PC-3 (cell line): ENCODE results near the gene CTRB1. TPM values are rescaled to one million over a fixed set of nuclear protein-coding genes. Genes with fewer than 3 reads are reported as not detected.

Experiments
- ATAC-seq: fragments of 200-7000 bp; cut with Tn5 transposase; 2 replicates; pipeline ENCODE4 v1.9.1; 2020; ENCODE audit warnings: mild to moderate bottlenecking, moderate library complexity
- BruUV-seq: library from RNA; stranded (reverse); fragments of 400-500 nt; replicated peaks from 2 replicates; lab custom pipeline; 2021; lab: Mats Ljungman, UMichigan
- CTCF ChIA-PET: fragments of 300-600 bp; sonication (Branson Sonifier 250); formaldehyde crosslinking; loops from one replicate; lab custom pipeline; 2022; ENCODE audit warnings: antibody characterized with exemption; lab: Charles Lee
- POLR2A ChIA-PET: fragments of 300-600 bp; sonication (Branson Sonifier 250); formaldehyde crosslinking; loops from one replicate; lab custom pipeline; 2022; ENCODE audit warnings: antibody characterized with exemption; ENCODE audit not compliant: unreplicated experiment; lab: Charles Lee
- DNase-seq: peaks from one replicate; pipeline ENCODE4 v3.0.0-alpha.2; 2015
- H2AFZ ChIP-seq: fragments of 300-600 bp; sonication (generic); 2 replicates; pipeline ENCODE4 v1.6.0; 2016; ENCODE audit warnings: antibody characterized with exemption, low read length
- H3F3A ChIP-seq: fragments of 300-600 bp; sonication (generic); one replicate; pipeline ENCODE4 v1.6.0; 2017; ENCODE audit warnings: antibody characterized with exemption, low read length, control low read depth, mild to moderate bottlenecking; ENCODE audit not compliant: unreplicated experiment
- H3K27ac ChIP-seq: fragments of 300-600 bp; sonication (generic); 2 replicates; pipeline ENCODE4 v1.5.1; 2016; ENCODE audit warnings: mild to moderate bottlenecking, low read length
- H3K27me3 ChIP-seq: fragments of 300-600 bp; sonication (generic); 2 replicates; pipeline ENCODE4 v1.6.1; 2016; ENCODE audit warnings: low read length, mixed read lengths
- H3K36me3 ChIP-seq: fragments of 300-600 bp; sonication (generic); 2 replicates; pipeline ENCODE4 v1.6.1; 2016; ENCODE audit warnings: low read depth, mixed run types, low read length, mixed read lengths
- H3K4me1 ChIP-seq: fragments of 300-600 bp; sonication (generic); 2 replicates; pipeline ENCODE4 v1.5.1; 2016; ENCODE audit warnings: low read length; ENCODE audit not compliant: insufficient read depth
- H3K4me2 ChIP-seq: fragments of 300-600 bp; sonication (generic); 2 replicates; pipeline ENCODE4 v1.6.0; 2016; ENCODE audit warnings: low read length
- H3K4me3 ChIP-seq: fragments of 300-600 bp; sonication (generic); 2 replicates; pipeline ENCODE4 v1.5.1; 2016; ENCODE audit warnings: mild to moderate bottlenecking, low read length, mixed read lengths
- H3K79me2 ChIP-seq: fragments of 300-600 bp; sonication (generic); 2 replicates; pipeline ENCODE4 v1.6.1; 2017; ENCODE audit warnings: low read length, mixed read lengths
- H3K9ac ChIP-seq: fragments of 300-600 bp; sonication (generic); 2 replicates; pipeline ENCODE4 v1.6.0; 2016; ENCODE audit warnings: mild to moderate bottlenecking, low read length
- H3K9me2 ChIP-seq: fragments of 300-600 bp; sonication (generic); replicated peaks from 2 replicates; pipeline ENCODE4 v1.6.1; 2016; ENCODE audit warnings: mixed run types, low read length, mixed read lengths
- H3K9me3 ChIP-seq: fragments of 300-600 bp; sonication (generic); 2 replicates; pipeline ENCODE4 v1.6.1; 2016; ENCODE audit warnings: low read length, mixed read lengths
- H4K20me1 ChIP-seq: fragments of 300-600 bp; sonication (generic); 2 replicates; pipeline ENCODE4 v1.6.1; 2016; ENCODE audit warnings: low read length, mixed read lengths
- EZH2 ChIP-seq: fragments of 300-600 bp; sonication (generic); IDR thresholded peaks from one replicate; pipeline ENCODE4 v1.6.1; 2017; ENCODE audit warnings: antibody characterized with exemption, mild to moderate bottlenecking, low read length; ENCODE audit not compliant: unreplicated experiment
- EZH2phosphoT487 ChIP-seq: fragments of 300-600 bp; sonication (generic); IDR thresholded peaks from 2 replicates; pipeline ENCODE4 v1.6.1; 2018; ENCODE audit warnings: mild to moderate bottlenecking, antibody characterized with exemption, low read length, borderline replicate concordance
- intact Hi-C: fragments of 100-400 bp; cut with micrococcal nuclease; formaldehyde crosslinking; loops from 2 replicates; pipeline ENCODE4 v1.9.0; 2023
- total RNA-seq: library from RNA; depleted of rRNA; stranded (reverse); fragments of >200 nt; gene quantifications from 2 replicates; pipeline ENCODE4 v1.2.3, GENCODE V29; 2014
- TF ChIP-seq, protein P1 (sequence below): fragments of 300-600 bp; sonication (generic); conservative IDR thresholded peaks from 2 replicates; pipeline ENCODE4 v1.5.1; 2017; ENCODE audit warnings: antibody characterized with exemption, low read depth, mild to moderate bottlenecking, low read length

The CTRB1 gene
- total RNA-seq, 1 experiment from 2014 or later: not detected

DNA sequence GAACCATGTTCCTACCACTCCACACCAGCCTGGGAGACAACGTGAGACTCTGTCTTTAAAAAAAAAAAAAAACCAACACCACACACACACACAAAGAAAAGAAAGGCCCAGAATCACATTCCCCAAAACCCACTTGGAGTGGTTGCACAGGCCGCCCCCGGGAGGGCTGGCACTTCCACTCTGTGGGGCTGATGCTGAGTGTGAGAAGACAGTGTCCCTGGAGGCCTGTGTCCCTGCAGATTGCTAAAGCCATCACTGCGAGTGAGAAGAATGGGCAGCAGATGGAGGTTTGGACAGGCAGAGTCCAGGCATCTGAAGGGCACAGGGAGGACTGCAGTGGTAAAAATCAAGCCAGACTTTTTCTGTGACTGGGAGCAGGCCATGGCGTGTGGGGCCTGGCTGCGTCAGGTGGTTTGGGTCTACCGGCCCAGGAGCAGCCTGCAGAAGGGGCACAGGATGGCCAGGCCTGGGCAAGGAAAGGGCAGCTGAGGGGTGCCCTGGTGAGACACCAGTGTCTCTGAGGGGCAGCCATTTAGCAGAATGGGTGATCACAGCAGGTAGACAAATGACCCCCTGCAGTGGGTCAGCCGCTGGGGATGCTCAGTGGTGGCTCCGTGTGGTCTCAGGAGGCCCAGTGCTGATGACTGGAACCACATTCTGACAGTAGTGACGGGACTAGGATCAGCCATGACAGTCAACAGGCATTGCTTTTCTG is 24.9 kb upstream of the CTRB1 start:
- no peaks in the 10 kb centered on the region for H4K20me1 ChIP-seq
- H3K4me1 ChIP-seq: peaks cover 6% of the 10 kb centered on the region
- ChIA-PET CTCF (no interaction called here), POLR2A (no interaction called here)
- H3K4me2 ChIP-seq: no peak overlapping the region
- no peaks in the 10 kb centered on the region for H3F3A ChIP-seq
- no peak overlapping the region for H3K9ac ChIP-seq
- no peaks in the 10 kb centered on the region for H3K9me3 ChIP-seq
- TF ChIP-seq, protein P1, sequence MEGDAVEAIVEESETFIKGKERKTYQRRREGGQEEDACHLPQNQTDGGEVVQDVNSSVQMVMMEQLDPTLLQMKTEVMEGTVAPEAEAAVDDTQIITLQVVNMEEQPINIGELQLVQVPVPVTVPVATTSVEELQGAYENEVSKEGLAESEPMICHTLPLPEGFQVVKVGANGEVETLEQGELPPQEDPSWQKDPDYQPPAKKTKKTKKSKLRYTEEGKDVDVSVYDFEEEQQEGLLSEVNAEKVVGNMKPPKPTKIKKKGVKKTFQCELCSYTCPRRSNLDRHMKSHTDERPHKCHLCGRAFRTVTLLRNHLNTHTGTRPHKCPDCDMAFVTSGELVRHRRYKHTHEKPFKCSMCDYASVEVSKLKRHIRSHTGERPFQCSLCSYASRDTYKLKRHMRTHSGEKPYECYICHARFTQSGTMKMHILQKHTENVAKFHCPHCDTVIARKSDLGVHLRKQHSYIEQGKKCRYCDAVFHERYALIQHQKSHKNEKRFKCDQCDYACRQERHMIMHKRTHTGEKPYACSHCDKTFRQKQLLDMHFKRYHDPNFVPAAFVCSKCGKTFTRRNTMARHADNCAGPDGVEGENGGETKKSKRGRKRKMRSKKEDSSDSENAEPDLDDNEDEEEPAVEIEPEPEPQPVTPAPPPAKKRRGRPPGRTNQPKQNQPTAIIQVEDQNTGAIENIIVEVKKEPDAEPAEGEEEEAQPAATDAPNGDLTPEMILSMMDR: no peak
- TF ChIP-seq EZH2: no peak
- TF ChIP-seq EZH2phosphoT487: no peak
- DNase-seq (no peak), ATAC-seq (no peak)
- H3K27ac ChIP-seq: no peak overlapping the region
- H3K79me2 ChIP-seq: no peaks in the 10 kb centered on the region
- BruUV-seq: no TSS peak
- no peaks in the 10 kb centered on the region for H3K27me3 ChIP-seq
- intact Hi-C loops: no loop called here
- no peak overlapping the region for H3K4me3 ChIP-seq
- H3K36me3 ChIP-seq: no peaks in the 10 kb centered on the region
- H3K9me2 ChIP-seq: no peaks in the 10 kb centered on the region
- no peak overlapping the region for H2AFZ ChIP-seq

DNA sequence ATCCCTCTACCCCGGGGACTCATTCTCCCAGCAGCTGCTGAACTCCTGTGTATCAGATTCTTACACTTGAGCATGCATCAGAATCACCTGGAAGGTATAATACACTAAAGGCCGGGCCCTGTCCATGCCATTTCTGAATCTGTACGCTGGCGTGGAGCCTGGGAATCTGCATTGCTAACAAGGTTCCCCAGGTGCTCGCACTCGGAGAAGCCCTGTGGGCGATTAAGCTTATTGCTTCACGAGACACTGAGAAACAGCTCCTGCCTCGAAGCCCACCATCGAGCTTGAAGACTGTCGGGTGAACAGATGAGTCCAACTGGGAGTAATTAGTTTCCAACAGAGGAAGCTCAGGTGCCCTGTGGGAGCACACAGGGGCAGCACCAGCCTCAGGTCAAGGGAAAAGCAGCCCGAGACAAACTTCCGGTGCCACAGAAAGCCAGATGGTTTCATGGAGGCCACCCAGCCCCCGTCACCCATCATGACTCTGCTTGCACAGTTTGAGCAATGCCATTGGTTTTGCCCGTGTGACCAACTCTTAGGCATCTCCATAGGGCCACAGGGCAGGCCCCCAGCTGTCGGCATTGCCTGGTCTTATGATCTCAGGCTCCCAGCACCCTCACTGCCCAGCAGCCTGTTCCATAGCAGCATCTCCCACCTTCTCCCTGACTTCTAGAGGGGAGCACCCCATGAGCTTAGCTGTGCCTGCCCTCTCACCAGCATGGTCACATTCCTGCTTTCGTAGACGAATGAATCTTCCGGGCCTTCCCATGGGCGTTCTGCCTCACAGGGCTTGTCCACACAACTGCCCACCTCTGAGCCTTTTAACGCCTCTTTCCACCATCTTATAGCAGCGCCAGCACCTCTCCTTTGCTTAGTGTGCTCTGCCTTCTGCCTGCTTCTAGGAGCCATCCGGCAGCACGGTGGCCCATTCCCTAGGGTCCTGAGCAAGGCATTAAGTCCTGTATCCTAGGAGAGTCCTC is 22.7 kb upstream of the CTRB1 start:
- POLR2A ChIA-PET: no interaction called here
- H3K4me3 ChIP-seq: no peak overlapping the region
- intact Hi-C loops: loop anchor here (5.0 kb wide), 2 partner anchors 36 to 326 kb away; no protein-coding TSS in a partner anchor

More for the DNA sequence above, 22.7 kb upstream of the CTRB1 start:
- Histone ChIP-seq H3K36me3 (no peaks in the 10 kb centered on the region), H3K9me3 (no peaks in the 10 kb centered on the region), H3K4me1 (no peaks in the 10 kb centered on the region), H3K27ac (no peak overlapping the region), H3K27me3 (no peaks in the 10 kb centered on the region), H3K79me2 (no peaks in the 10 kb centered on the region), H4K20me1 (no peaks in the 10 kb centered on the region), H3K4me2 (no peak overlapping the region), H3F3A (no peaks in the 10 kb centered on the region), H3K9ac (no peak overlapping the region), H3K9me2 (no peaks in the 10 kb centered on the region), H2AFZ (no peak overlapping the region)
- no TSS peak for BruUV-seq
- no peak for DNase-seq
- no peak for TF ChIP-seq EZH2
- TF ChIP-seq EZH2phosphoT487: no peak
- TF ChIP-seq, protein P1: no peak
- ATAC-seq: no peak
- CTCF ChIA-PET: interaction anchor here (0.6 kb wide), 1 partner anchor 329 kb away, joined by 4 read pairs; no protein-coding TSS in a partner anchor
